Measurements from ENCODE around the gene PHLPP1. TPM values are rescaled to one million over a fixed set of nuclear protein-coding genes. Genes with fewer than 3 reads are reported as not detected.
"Not testable (repeated sequence)": the region's sequence is repeated elsewhere in the genome, so short reads cannot be mapped to it uniquely, and the experiment has no call there.

The PHLPP1 gene
- total and polyA plus RNA-seq, 5 donors from 2014 or later: 0.27 to 20.3 (median 0.52) TPM

- peaks cover 6 to 16% (median 7%) of the 10 kb centered on the region in 4 donors for H3K4me1 Mint-ChIP-seq
- Histone ChIP-seq H3K36me3 (ENCODE audit: control insufficient read depth, insufficient read depth, low read length) (peaks cover 8% of the 10 kb centered on the region), H3K4me1 (ENCODE audit: control insufficient read depth, insufficient read depth, low read length, poor library complexity, severe bottlenecking) (no peaks in the 10 kb centered on the region), H3K27me3 (ENCODE audit: control insufficient read depth, insufficient read depth, low read length) (no peaks in the 10 kb centered on the region), H3K4me3 (ENCODE audit: low read depth, low read length) (no peak overlapping the region), H3K27ac (ENCODE audit: insufficient read depth, low read length, poor library complexity, severe bottlenecking) (no peak overlapping the region), H3K9me3 (ENCODE audit: control insufficient read depth in 2 of 2, low read length in 2 of 2) (no peaks in the 10 kb centered on the region)
- H3K4me3 Mint-ChIP-seq: no peak overlapping the region
- H3K9me3 Mint-ChIP-seq: peaks cover 0 to 2% (median 0%) of the 10 kb centered on the region in 7 donors
- peaks cover 48% of the 10 kb centered on the region for H3K36me3 Mint-ChIP-seq
- no peaks in the 10 kb centered on the region for H3K27me3 Mint-ChIP-seq
- DNase-seq (no peak), ATAC-seq (ENCODE audit: low read depth in 2 of 2) (no peak)
- peak overlapping the region in 1 of 3 donors; percentile 77 for H3K27ac Mint-ChIP-seq
Measured at GRCh38 chr18:62899534-62899933, 184.2 kb downstream of the PHLPP1 start.

- DNase-seq (no peak), ATAC-seq (ENCODE audit: low read depth in 2 of 2) (no peak)
- Histone ChIP-seq H3K27me3 (ENCODE audit: control insufficient read depth, insufficient read depth, low read length) (no peaks in the 10 kb centered on the region), H3K9me3 (ENCODE audit: control insufficient read depth in 2 of 2, low read length in 2 of 2) (no peaks in the 10 kb centered on the region), H3K4me1 (ENCODE audit: control insufficient read depth, insufficient read depth, low read length, poor library complexity, severe bottlenecking) (no peaks in the 10 kb centered on the region), H3K27ac (ENCODE audit: insufficient read depth, low read length, poor library complexity, severe bottlenecking) (no peak overlapping the region), H3K36me3 (ENCODE audit: control insufficient read depth, insufficient read depth, low read length) (peaks cover 12% of the 10 kb centered on the region), H3K4me3 (ENCODE audit: low read depth, low read length) (no peak overlapping the region)
- Mint-ChIP-seq H3K36me3 (peaks cover 48% of the 10 kb centered on the region), H3K4me3 (no peak overlapping the region), H3K27me3 (no peaks in the 10 kb centered on the region), H3K9me3 (peaks cover 0 to 2% (median 0%) of the 10 kb centered on the region in 7 donors), H3K27ac (no peak overlapping the region), H3K4me1 (peaks cover 6 to 16% (median 6%) of the 10 kb centered on the region in 4 donors)
Measured at GRCh38 chr18:62900132-62900883, 185.0 kb downstream of the PHLPP1 start.

- Mint-ChIP-seq H3K4me3 (no peak overlapping the region), H3K4me1 (peaks cover 3 to 12% (median 6%) of the 10 kb centered on the region in 4 donors), H3K27me3 (no peaks in the 10 kb centered on the region), H3K27ac (no peak overlapping the region), H3K36me3 (peaks cover 43% of the 10 kb centered on the region), H3K9me3 (peaks cover 0 to 2% (median 0%) of the 10 kb centered on the region in 7 donors)
- Histone ChIP-seq H3K4me1 (ENCODE audit: control insufficient read depth, insufficient read depth, low read length, poor library complexity, severe bottlenecking) (no peaks in the 10 kb centered on the region), H3K4me3 (ENCODE audit: low read depth, low read length) (no peak overlapping the region), H3K36me3 (ENCODE audit: control insufficient read depth, insufficient read depth, low read length) (peaks cover 12% of the 10 kb centered on the region), H3K27ac (ENCODE audit: insufficient read depth, low read length, poor library complexity, severe bottlenecking) (no peak overlapping the region), H3K27me3 (ENCODE audit: control insufficient read depth, insufficient read depth, low read length) (no peaks in the 10 kb centered on the region), H3K9me3 (ENCODE audit: control insufficient read depth in 2 of 2, low read length in 2 of 2) (no peaks in the 10 kb centered on the region)
- no peak for DNase-seq
- no peak for ATAC-seq (ENCODE audit: low read depth in 2 of 2)
Measured at GRCh38 chr18:62902776-62903175, 187.4 kb downstream of the PHLPP1 start.

GRCh38 chr18:62904396-62905285 lies 189.3 kb downstream of the PHLPP1 start:
- DNase-seq: no peak
- Histone ChIP-seq H3K27me3 (ENCODE audit: control insufficient read depth, insufficient read depth, low read length) (no peaks in the 10 kb centered on the region), H3K9me3 (ENCODE audit: control insufficient read depth in 2 of 2, low read length in 2 of 2) (no peaks in the 10 kb centered on the region), H3K4me1 (ENCODE audit: control insufficient read depth, insufficient read depth, low read length, poor library complexity, severe bottlenecking) (no peaks in the 10 kb centered on the region), H3K27ac (ENCODE audit: insufficient read depth, low read length, poor library complexity, severe bottlenecking) (no peak overlapping the region), H3K36me3 (ENCODE audit: control insufficient read depth, insufficient read depth, low read length) (peaks cover 12% of the 10 kb centered on the region), H3K4me3 (ENCODE audit: low read depth, low read length) (no peak overlapping the region)
- no peaks in the 10 kb centered on the region for H3K27me3 Mint-ChIP-seq
- H3K9me3 Mint-ChIP-seq: no peaks in the 10 kb centered on the region
- H3K27ac Mint-ChIP-seq: no peak overlapping the region
- H3K36me3 Mint-ChIP-seq: peaks cover 28% of the 10 kb centered on the region
- no peaks in the 10 kb centered on the region for H3K4me1 Mint-ChIP-seq
- ATAC-seq (ENCODE audit: low read depth in 2 of 2): no peak
- no peak overlapping the region for H3K4me3 Mint-ChIP-seq

- no peaks in the 10 kb centered on the region for H3K9me3 ChIP-seq (ENCODE audit: control insufficient read depth in 2 of 2, low read length in 2 of 2)
- no peak for DNase-seq
- Mint-ChIP-seq H3K9me3 (peaks cover 0 to 1% (median 0%) of the 10 kb centered on the region in 7 donors), H3K27ac (no peak overlapping the region), H3K36me3 (peaks cover 16% of the 10 kb centered on the region), H3K27me3 (no peaks in the 10 kb centered on the region), H3K4me3 (no peak overlapping the region), H3K4me1 (peaks cover 0 to 5% (median 2%) of the 10 kb centered on the region in 4 donors)
- H3K4me1 ChIP-seq (ENCODE audit: control insufficient read depth, insufficient read depth, low read length, poor library complexity, severe bottlenecking): no peaks in the 10 kb centered on the region
- H3K36me3 ChIP-seq (ENCODE audit: control insufficient read depth, insufficient read depth, low read length): peaks cover 2% of the 10 kb centered on the region
- no peaks in the 10 kb centered on the region for H3K27me3 ChIP-seq (ENCODE audit: control insufficient read depth, insufficient read depth, low read length)
- H3K27ac ChIP-seq (ENCODE audit: insufficient read depth, low read length, poor library complexity, severe bottlenecking): no peak overlapping the region
- no peak for ATAC-seq (ENCODE audit: low read depth in 2 of 2)
- no peak overlapping the region for H3K4me3 ChIP-seq (ENCODE audit: low read depth, low read length)
Measured at GRCh38 chr18:62912885-62913284, 197.5 kb downstream of the PHLPP1 start.

GRCh38 chr18:62913824-62914223 lies 198.5 kb downstream of the PHLPP1 start:
- H3K9me3 Mint-ChIP-seq; H3K4me1 ChIP-seq (ENCODE audit: control insufficient read depth, insufficient read depth, low read length, poor library complexity, severe bottlenecking); DNase-seq; H3K27me3 Mint-ChIP-seq; H3K27ac Mint-ChIP-seq; H3K36me3 ChIP-seq (ENCODE audit: control insufficient read depth, insufficient read depth, low read length); H3K4me1 Mint-ChIP-seq; H3K27me3 ChIP-seq (ENCODE audit: control insufficient read depth, insufficient read depth, low read length); H3K4me3 Mint-ChIP-seq; ATAC-seq (ENCODE audit: low read depth in 2 of 2); H3K4me3 ChIP-seq (ENCODE audit: low read depth, low read length); H3K9me3 ChIP-seq (ENCODE audit: control insufficient read depth in 2 of 2, low read length in 2 of 2); H3K27ac ChIP-seq (ENCODE audit: insufficient read depth, low read length, poor library complexity, severe bottlenecking): not testable (repeated sequence)
- peaks cover 16% of the 10 kb centered on the region for H3K36me3 Mint-ChIP-seq

GRCh38 chr18:62914871-62915392 lies 199.6 kb downstream of the PHLPP1 start:
- Mint-ChIP-seq H3K27ac (no peak overlapping the region), H3K4me3 (no peak overlapping the region), H3K36me3 (peaks cover 18% of the 10 kb centered on the region), H3K4me1 (peaks cover 0 to 7% (median 2%) of the 10 kb centered on the region in 4 donors), H3K27me3 (peaks cover 3% of the 10 kb centered on the region), H3K9me3 (peaks cover 0 to 1% (median 0%) of the 10 kb centered on the region in 7 donors)
- H3K27me3 ChIP-seq (ENCODE audit: control insufficient read depth, insufficient read depth, low read length): no peaks in the 10 kb centered on the region
- H3K36me3 ChIP-seq (ENCODE audit: control insufficient read depth, insufficient read depth, low read length): peaks cover 4% of the 10 kb centered on the region
- H3K4me3 ChIP-seq (ENCODE audit: low read depth, low read length): no peak overlapping the region
- H3K9me3 ChIP-seq (ENCODE audit: control insufficient read depth in 2 of 2, low read length in 2 of 2): no peaks in the 10 kb centered on the region
- ATAC-seq (ENCODE audit: low read depth in 2 of 2) (no peak), DNase-seq (no peak)
- no peak overlapping the region for H3K27ac ChIP-seq (ENCODE audit: insufficient read depth, low read length, poor library complexity, severe bottlenecking)
- H3K4me1 ChIP-seq (ENCODE audit: control insufficient read depth, insufficient read depth, low read length, poor library complexity, severe bottlenecking): no peaks in the 10 kb centered on the region
